HG03378 (cell line): Measurements from ENCODE around the gene SLC6A18.

Experiments used
- ATAC-seq: cut with Tn5 transposase; IDR thresholded peaks from one replicate; pipeline ENCODE4 v1.9.1; 2021; ENCODE audit warnings: mild to moderate bottlenecking, moderate library complexity; ENCODE audit not compliant: unreplicated experiment

The SLC6A18 gene

GRCh38 chr5:1225081-1225480, at the start of gene SLC6A18:
SLC6A18 (plus strand) TSS chr5:1225381; CDS start chr5:1225478, 97 bp downstream.
- ATAC-seq, result no peak

- ATAC-seq, result no peak
Observed at GRCh38 chr5:1175801-1176472, 49.2 kb upstream of the SLC6A18 start.

- no peak for ATAC-seq
Observed at GRCh38 chr5:1176473-1177391, 48.4 kb upstream of the SLC6A18 start.

- no peak for ATAC-seq
Observed at GRCh38 chr5:1177826-1178528, 47.2 kb upstream of the SLC6A18 start.

- no peak for ATAC-seq
Observed at GRCh38 chr5:1178529-1179382, 46.4 kb upstream of the SLC6A18 start.

GRCh38 chr5:1179383-1179715, 45.8 kb upstream of the SLC6A18 start:
- no peak for ATAC-seq

GRCh38 chr5:1180096-1180495, 45.1 kb upstream of the SLC6A18 start:
- ATAC-seq, result no peak

GRCh38 chr5:1180841-1181271, 44.3 kb upstream of the SLC6A18 start:
- no peak for ATAC-seq

- ATAC-seq, result no peak
Observed at GRCh38 chr5:1181451-1182359, 43.5 kb upstream of the SLC6A18 start.

- no peak for ATAC-seq
Observed at GRCh38 chr5:1182360-1182632, 42.9 kb upstream of the SLC6A18 start.

GRCh38 chr5:1182633-1183423, 42.4 kb upstream of the SLC6A18 start:
- no peak for ATAC-seq

GRCh38 chr5:1183424-1184162, 41.6 kb upstream of the SLC6A18 start:
- ATAC-seq, result no peak

- no peak for ATAC-seq
Observed at GRCh38 chr5:1184163-1184470, 41.1 kb upstream of the SLC6A18 start.

GRCh38 chr5:1184481-1184880, 40.7 kb upstream of the SLC6A18 start:
- no peak for ATAC-seq

GRCh38 chr5:1185038-1185627, 40.0 kb upstream of the SLC6A18 start:
- ATAC-seq, result no peak

- no peak for ATAC-seq
Observed at GRCh38 chr5:1185629-1186350, 39.4 kb upstream of the SLC6A18 start.
